Osteoblast (primary cell): ENCODE results near the gene ALDH1A1. TPM values are rescaled to one million over a fixed set of nuclear protein-coding genes. Genes with fewer than 3 reads are reported as not detected.

Experiments used
- DNase-seq: peaks from one replicate; pipeline ENCODE4 v3.0.0; 2011; ENCODE audit warnings: low spot score, mixed read lengths; ENCODE audit not compliant: insufficient read length; ENCODE audit errors: missing footprints
- H2AFZ ChIP-seq: 2 replicates; pipeline ENCODE4 v1.6.0; 2011; ENCODE audit warnings: mild to moderate bottlenecking, low read length
- H3K27ac ChIP-seq: 2 replicates; pipeline ENCODE4 v1.5.1; 2011; ENCODE audit warnings: mild to moderate bottlenecking, low read depth, low read length, moderate library complexity
- H3K27me3 ChIP-seq: 2 replicates; pipeline ENCODE4 v1.6.0; 2012; ENCODE audit warnings: mild to moderate bottlenecking, control low read depth, inconsistent platforms, low read length, moderate library complexity; ENCODE audit not compliant: insufficient read depth
- H3K36me3 ChIP-seq: 2 replicates; pipeline ENCODE4 v1.5.1; 2011; ENCODE audit warnings: mild to moderate bottlenecking, low read length, control low read depth, moderate library complexity; ENCODE audit not compliant: insufficient read depth
- H3K4me1 ChIP-seq: 2 replicates; pipeline ENCODE4 v1.5.1; 2011; ENCODE audit warnings: mild to moderate bottlenecking, low read length, control low read depth, moderate library complexity; ENCODE audit not compliant: insufficient read depth
- H3K4me2 ChIP-seq: 2 replicates; pipeline ENCODE4 v1.6.0; 2011; ENCODE audit warnings: mild to moderate bottlenecking, low read length; ENCODE audit not compliant: insufficient read depth
- H3K4me3 ChIP-seq: fragments of 200-600 bp; sonication (generic); 3 replicates; pipeline ENCODE4 v1.5.1; 2012; ENCODE audit warnings: mild to moderate bottlenecking, low read length, inconsistent platforms; ENCODE audit not compliant: insufficient read depth
- H3K79me2 ChIP-seq: 2 replicates; pipeline ENCODE4 v1.6.0; 2012; ENCODE audit warnings: mild to moderate bottlenecking, low read length, control low read depth, inconsistent platforms; ENCODE audit not compliant: insufficient read depth
- H3K9me3 ChIP-seq: 2 replicates; pipeline ENCODE4 v1.5.1; 2011; ENCODE audit warnings: low read depth, low read length, control low read depth
- H4K20me1 ChIP-seq: 2 replicates; pipeline ENCODE4 v1.6.0; 2012; ENCODE audit warnings: mild to moderate bottlenecking, low read length, control low read depth; ENCODE audit not compliant: insufficient read depth
- CTCF ChIP-seq: IDR thresholded peaks from 2 replicates; pipeline ENCODE4 v1.5.1; 2011; ENCODE audit warnings: mild to moderate bottlenecking, low read depth, low read length, moderate library complexity; ENCODE audit errors: extremely low read depth
- total RNA-seq: library from RNA; depleted of rRNA; stranded (reverse); fragments of >200 nt; gene quantifications from 2 replicates; pipeline ENCODE4 v1.2.3, GENCODE V29; 2012

ALDH1A1 gene
- total RNA-seq, 1 donor = 0.36 TPM

- Histone ChIP-seq H3K4me2 (no peak overlapping the region), H3K36me3 (no peaks in the 10 kb centered on the region), H3K27me3 (no peaks in the 10 kb centered on the region), H4K20me1 (no peaks in the 10 kb centered on the region), H3K27ac (no peak overlapping the region), H3K4me1 (peaks cover 12% of the 10 kb centered on the region), H3K79me2 (no peaks in the 10 kb centered on the region), H3K4me3 (no peak overlapping the region), H3K9me3 (no peaks in the 10 kb centered on the region), H2AFZ (no peak overlapping the region)
- DNase-seq = no peak
- no peak for TF ChIP-seq CTCF
Measured at GRCh38 chr9:72978744-72979143, 25.9 kb upstream of the ALDH1A1 start.

GRCh38 chr9:72977670-72978069 lies 24.8 kb upstream of the ALDH1A1 start:
- Histone ChIP-seq H3K4me1 (peaks cover 12% of the 10 kb centered on the region), H3K79me2 (no peaks in the 10 kb centered on the region), H3K27ac (no peak overlapping the region), H4K20me1 (no peaks in the 10 kb centered on the region), H3K36me3 (no peaks in the 10 kb centered on the region), H3K9me3 (no peaks in the 10 kb centered on the region), H3K4me2 (no peak overlapping the region), H3K27me3 (no peaks in the 10 kb centered on the region), H3K4me3 (no peak overlapping the region), H2AFZ (no peak overlapping the region)
- TF ChIP-seq CTCF = no peak
- no peak for DNase-seq

- Histone ChIP-seq H3K27ac (no peak overlapping the region), H2AFZ (no peak overlapping the region), H3K4me3 (no peak overlapping the region), H3K9me3 (no peaks in the 10 kb centered on the region), H3K27me3 (no peaks in the 10 kb centered on the region), H3K36me3 (no peaks in the 10 kb centered on the region), H4K20me1 (no peaks in the 10 kb centered on the region), H3K4me1 (peaks cover 12% of the 10 kb centered on the region), H3K79me2 (no peaks in the 10 kb centered on the region), H3K4me2 (no peak overlapping the region)
- DNase-seq = no peak
- TF ChIP-seq CTCF = no peak
Measured at GRCh38 chr9:72974501-72974900, 21.6 kb upstream of the ALDH1A1 start.

- Histone ChIP-seq H3K9me3 (no peaks in the 10 kb centered on the region), H3K79me2 (no peaks in the 10 kb centered on the region), H3K27me3 (no peaks in the 10 kb centered on the region), H3K4me2 (no peak overlapping the region), H3K36me3 (no peaks in the 10 kb centered on the region), H3K4me3 (no peak overlapping the region), H2AFZ (no peak overlapping the region), H3K4me1 (peaks cover 2% of the 10 kb centered on the region), H3K27ac (no peak overlapping the region), H4K20me1 (no peaks in the 10 kb centered on the region)
- DNase-seq = no peak
- no peak for TF ChIP-seq CTCF
Measured at GRCh38 chr9:72972636-72973035, 19.8 kb upstream of the ALDH1A1 start.
